Activated naive CD4-positive, alpha-beta T cell (primary cell): ENCODE results near the gene TRAF3.
"Not testable (repeated sequence)": the region's sequence is repeated elsewhere in the genome, so short reads cannot be mapped to it uniquely, and the experiment has no call there.

ENCODE experiments used
- DNase-seq, 4 experiments: peaks; one replicate each; lab custom pipeline; 2025; lab: John Stamatoyannopoulos, UW

The TRAF3 gene

GRCh38 chr14:102923925-102924486 is 146.8 kb downstream of the TRAF3 start:
- DNase-seq, result no peak

GRCh38 chr14:102924632-102925588 is 147.7 kb downstream of the TRAF3 start:
- no peak for DNase-seq

- no peak for DNase-seq
Measured at GRCh38 chr14:102925646-102926045, 148.4 kb downstream of the TRAF3 start.

- no peak for DNase-seq
Measured at GRCh38 chr14:102926104-102926503, 148.9 kb downstream of the TRAF3 start.

GRCh38 chr14:102926840-102927239 is 149.6 kb downstream of the TRAF3 start:
- not testable (repeated sequence) for DNase-seq

- DNase-seq, result no peak
Measured at GRCh38 chr14:102927346-102927877, 150.2 kb downstream of the TRAF3 start.

GRCh38 chr14:102927878-102928411 is 150.7 kb downstream of the TRAF3 start:
- DNase-seq, result no peak

GRCh38 chr14:102928412-102929240 is 151.4 kb downstream of the TRAF3 start:
- DNase-seq, result peak in 3 of 4 experiments; percentile 27 to 73 (median 62)

GRCh38 chr14:102929241-102930137 is 152.2 kb downstream of the TRAF3 start:
- no peak for DNase-seq

- DNase-seq, result no peak
Measured at GRCh38 chr14:102930138-102930752, 153.0 kb downstream of the TRAF3 start.

- no peak for DNase-seq
Measured at GRCh38 chr14:102930753-102931579, 153.7 kb downstream of the TRAF3 start.

- no peak for DNase-seq
Measured at GRCh38 chr14:102931580-102932285, 154.5 kb downstream of the TRAF3 start.

GRCh38 chr14:102932484-102933248 is 155.4 kb downstream of the TRAF3 start:
- no peak for DNase-seq

GRCh38 chr14:102933618-102934231 is 156.5 kb downstream of the TRAF3 start:
- no peak for DNase-seq

- DNase-seq, result no peak
Measured at GRCh38 chr14:102935756-102936155, 158.5 kb downstream of the TRAF3 start.

- no peak for DNase-seq
Measured at GRCh38 chr14:102937331-102938175, 160.3 kb downstream of the TRAF3 start.

GRCh38 chr14:102938191-102938590 is 160.9 kb downstream of the TRAF3 start:
- no peak for DNase-seq
